ENCODE results near the gene ERCC6L.
A peak's percentile ranks its signal among the peaks of the same experiment; 100 is the strongest.

The ERCC6L gene

GRCh38 chrX:72238721-72239475 lies at the start of gene ERCC6L:
ERCC6L (minus strand) TSS chrX:72239027; CDS start chrX:72238911, 116 bp downstream.
- peak; percentile 66 to 86 for DNase-seq (ENCODE audit: low read depth in 1 of 2, low spot score in 1 of 2)
- TF ChIP-seq JUND (IDR thresholded peaks at IDR 0.05; ENCODE audit: low read depth), result no peak

GRCh38 chrX:72282302-72282701 lies 43.5 kb upstream of the ERCC6L start:
- TF ChIP-seq JUND (IDR thresholded peaks at IDR 0.05; ENCODE audit: low read depth), result no peak
- DNase-seq (ENCODE audit: low read depth in 1 of 2, low spot score in 1 of 2), result no peak
- in situ Hi-C loops (cut with HindIII; ENCODE audit: low pct_unique_long_range_greater_than_20kb, low sequenced_read_pairs), result no loop called here

More at GRCh38 chrX:72238721-72239475, at the start of gene ERCC6L:
- in situ Hi-C loops (cut with HindIII; ENCODE audit: low pct_unique_long_range_greater_than_20kb, low sequenced_read_pairs), result no loop called here

GRCh38 chrX:72280321-72280845 lies 41.6 kb upstream of the ERCC6L start:
- in situ Hi-C loops (cut with HindIII; ENCODE audit: low pct_unique_long_range_greater_than_20kb, low sequenced_read_pairs), result no loop called here
- no peak for DNase-seq (ENCODE audit: low read depth in 1 of 2, low spot score in 1 of 2)
- no peak for TF ChIP-seq JUND (IDR thresholded peaks at IDR 0.05; ENCODE audit: low read depth)

- DNase-seq (ENCODE audit: low read depth in 1 of 2, low spot score in 1 of 2), result no peak
- TF ChIP-seq JUND (IDR thresholded peaks at IDR 0.05; ENCODE audit: low read depth), result no peak
- in situ Hi-C loops (cut with HindIII; ENCODE audit: low pct_unique_long_range_greater_than_20kb, low sequenced_read_pairs), result no loop called here
Measured at GRCh38 chrX:72276478-72276953, 37.7 kb upstream of the ERCC6L start.

GRCh38 chrX:72274526-72274925 lies 35.7 kb upstream of the ERCC6L start:
- in situ Hi-C loops (cut with HindIII; ENCODE audit: low pct_unique_long_range_greater_than_20kb, low sequenced_read_pairs), result no loop called here
- no peak for TF ChIP-seq JUND (IDR thresholded peaks at IDR 0.05; ENCODE audit: low read depth)

GRCh38 chrX:72273718-72274117 lies 34.9 kb upstream of the ERCC6L start:
- in situ Hi-C loops (cut with HindIII; ENCODE audit: low pct_unique_long_range_greater_than_20kb, low sequenced_read_pairs), result no loop called here
- no peak for TF ChIP-seq JUND (IDR thresholded peaks at IDR 0.05; ENCODE audit: low read depth)
- no peak for DNase-seq (ENCODE audit: low read depth in 1 of 2, low spot score in 1 of 2)

More at GRCh38 chrX:72274526-72274925, 35.7 kb upstream of the ERCC6L start:
- DNase-seq (ENCODE audit: low read depth in 1 of 2, low spot score in 1 of 2), result no peak

- no peak for TF ChIP-seq JUND (IDR thresholded peaks at IDR 0.05; ENCODE audit: low read depth)
- no peak for DNase-seq (ENCODE audit: low read depth in 1 of 2, low spot score in 1 of 2)
- in situ Hi-C loops (cut with HindIII; ENCODE audit: low pct_unique_long_range_greater_than_20kb, low sequenced_read_pairs), result no loop called here
Measured at GRCh38 chrX:72272868-72273267, 34.0 kb upstream of the ERCC6L start.

GRCh38 chrX:72271812-72272211 lies 33.0 kb upstream of the ERCC6L start:
- DNase-seq (ENCODE audit: low read depth in 1 of 2, low spot score in 1 of 2), result no peak
- in situ Hi-C loops (cut with HindIII; ENCODE audit: low pct_unique_long_range_greater_than_20kb, low sequenced_read_pairs), result no loop called here
- no peak for TF ChIP-seq JUND (IDR thresholded peaks at IDR 0.05; ENCODE audit: low read depth)

- in situ Hi-C loops (cut with HindIII; ENCODE audit: low pct_unique_long_range_greater_than_20kb, low sequenced_read_pairs), result no loop called here
- DNase-seq (ENCODE audit: low read depth in 1 of 2, low spot score in 1 of 2), result no peak
- no peak for TF ChIP-seq JUND (IDR thresholded peaks at IDR 0.05; ENCODE audit: low read depth)
Measured at GRCh38 chrX:72271091-72271788, 32.4 kb upstream of the ERCC6L start.

GRCh38 chrX:72270316-72270866 lies 31.6 kb upstream of the ERCC6L start:
- TF ChIP-seq JUND (IDR thresholded peaks at IDR 0.05; ENCODE audit: low read depth), result no peak
- in situ Hi-C loops (cut with HindIII; ENCODE audit: low pct_unique_long_range_greater_than_20kb, low sequenced_read_pairs), result no loop called here
- no peak for DNase-seq (ENCODE audit: low read depth in 1 of 2, low spot score in 1 of 2)

- DNase-seq (ENCODE audit: low read depth in 1 of 2, low spot score in 1 of 2), result no peak
- no peak for TF ChIP-seq JUND (IDR thresholded peaks at IDR 0.05; ENCODE audit: low read depth)
- in situ Hi-C loops (cut with HindIII; ENCODE audit: low pct_unique_long_range_greater_than_20kb, low sequenced_read_pairs), result no loop called here
Measured at GRCh38 chrX:72269671-72270251, 30.9 kb upstream of the ERCC6L start.

- no peak for TF ChIP-seq JUND (IDR thresholded peaks at IDR 0.05; ENCODE audit: low read depth)
- DNase-seq (ENCODE audit: low read depth in 1 of 2, low spot score in 1 of 2), result no peak
- in situ Hi-C loops (cut with HindIII; ENCODE audit: low pct_unique_long_range_greater_than_20kb, low sequenced_read_pairs), result no loop called here
Measured at GRCh38 chrX:72268597-72269365, 30.0 kb upstream of the ERCC6L start.

All from T47D (cell line).